GM19023 (cell line): ENCODE measurements around the gene SLC9A7.
A peak's percentile ranks its signal among the peaks of the same experiment; 100 is the strongest.
"Not testable (repeated sequence)": the region's sequence is repeated elsewhere in the genome, so short reads cannot be mapped to it uniquely, and the experiment has no call there.

Source experiments
- ATAC-seq: cut with Tn5 transposase; IDR thresholded peaks from one replicate; pipeline ENCODE4 v1.9.1; 2021; ENCODE audit warnings: mild to moderate bottlenecking, moderate library complexity; ENCODE audit not compliant: unreplicated experiment

The SLC9A7 gene

DNA sequence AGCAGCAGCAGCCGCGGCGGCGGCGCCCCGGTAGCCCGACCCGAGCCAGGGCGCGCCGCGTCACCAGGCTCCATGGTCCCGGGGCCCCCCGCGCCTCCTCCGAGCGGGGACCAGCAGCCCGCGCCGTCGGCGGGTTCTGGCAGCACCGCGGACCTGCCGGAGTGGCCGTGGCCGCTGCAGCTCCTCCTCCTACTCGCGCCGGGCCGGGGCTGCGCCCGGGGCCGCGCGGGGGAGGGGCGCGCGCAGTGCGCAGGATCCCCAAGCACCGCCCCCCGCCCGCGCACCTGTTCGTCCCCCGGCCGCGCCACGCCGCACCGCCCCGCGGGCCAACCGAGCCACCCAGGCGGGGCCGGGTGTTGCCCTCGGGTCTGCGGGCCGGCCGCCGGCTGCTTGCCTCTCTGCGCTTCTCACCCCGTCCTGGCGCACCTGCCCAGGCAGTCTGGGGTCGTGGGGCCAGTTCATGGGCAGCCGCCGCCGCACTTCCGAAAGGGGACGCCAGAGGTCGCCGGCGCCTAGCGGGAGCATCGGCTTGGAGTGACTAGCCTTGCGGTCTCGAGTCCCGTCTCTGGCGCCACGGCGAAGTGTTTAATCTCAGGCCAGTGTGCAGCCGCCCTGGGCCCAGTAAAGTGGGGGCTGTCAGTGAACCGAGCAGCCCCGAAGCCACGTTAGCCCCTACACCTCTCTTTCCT is at the start of gene SLC9A7:
SLC9A7 (minus strand) TSS at position 163 of the 689 bp plus-strand sequence; CDS start at position 74, 89 bp downstream.
- peak; percentile 74 for ATAC-seq

DNA sequence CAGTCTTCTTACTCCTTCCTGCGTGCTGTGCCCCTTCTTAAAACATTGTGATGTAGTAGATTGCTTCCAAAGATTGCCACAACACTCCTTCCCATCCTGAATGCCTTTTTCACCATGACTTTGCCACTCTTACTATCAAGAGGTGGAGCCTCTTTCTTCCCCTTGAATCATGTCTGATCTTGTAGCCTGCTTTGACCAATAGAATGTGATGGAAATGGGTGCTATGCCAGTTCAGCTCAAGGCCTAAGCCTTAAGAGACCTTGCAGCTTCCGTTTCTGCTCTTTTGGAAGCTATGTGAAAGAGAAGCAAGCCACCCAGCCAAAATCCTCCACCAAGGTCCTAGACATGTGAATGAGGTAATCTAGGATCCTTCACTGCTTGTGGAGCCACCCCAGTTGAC is 46.4 kb upstream of the SLC9A7 start:
- no peak for ATAC-seq

DNA sequence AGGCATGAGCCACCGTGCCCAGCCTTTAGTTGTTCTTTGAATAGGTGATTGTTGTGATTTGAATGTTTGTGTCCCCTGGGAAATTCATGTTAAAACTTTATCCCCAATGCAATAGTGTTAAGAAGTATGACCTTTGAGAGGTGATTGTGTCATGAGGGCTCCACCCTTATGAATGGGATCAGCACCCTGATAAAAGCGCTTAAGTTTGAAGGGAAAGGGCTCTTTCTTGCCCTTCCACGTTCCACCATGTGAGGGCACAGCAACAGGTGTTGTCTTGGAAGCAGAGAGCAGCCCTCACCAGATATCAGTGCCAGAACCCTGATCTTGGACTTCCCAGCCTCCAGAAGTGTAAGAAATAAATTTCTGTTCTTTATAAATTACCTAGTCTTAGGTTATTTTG is 44.2 kb upstream of the SLC9A7 start:
- no peak for ATAC-seq

DNA sequence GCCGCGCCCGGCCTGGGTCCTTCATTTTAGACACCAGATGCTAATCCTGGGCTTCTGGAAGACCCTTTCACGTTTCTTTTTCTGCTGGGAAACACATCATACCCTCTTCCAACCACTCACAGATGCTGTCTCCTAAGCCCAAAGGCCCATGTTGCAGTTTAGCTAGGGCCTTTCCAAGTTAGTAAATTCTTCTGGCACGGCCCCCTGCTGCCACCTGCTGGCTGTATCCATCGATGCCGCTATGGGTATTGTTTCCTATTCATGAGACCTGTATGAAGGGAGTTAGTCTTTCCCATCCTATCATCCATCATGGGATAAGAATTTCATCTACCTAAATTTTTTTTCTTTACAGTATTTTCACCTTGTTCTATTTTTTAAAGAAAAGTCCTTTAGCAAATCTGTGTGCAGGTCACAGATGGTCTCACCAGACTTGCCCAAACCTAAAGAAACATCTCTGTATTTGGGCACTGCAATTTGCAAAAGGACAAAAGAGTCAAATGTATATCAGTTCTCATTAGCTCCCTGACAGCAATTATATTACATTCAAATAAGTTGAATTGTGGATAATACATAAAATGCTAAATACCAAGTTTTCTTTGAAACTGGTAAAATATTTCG is 37.8 kb upstream of the SLC9A7 start:
- ATAC-seq: peak; percentile 65

DNA sequence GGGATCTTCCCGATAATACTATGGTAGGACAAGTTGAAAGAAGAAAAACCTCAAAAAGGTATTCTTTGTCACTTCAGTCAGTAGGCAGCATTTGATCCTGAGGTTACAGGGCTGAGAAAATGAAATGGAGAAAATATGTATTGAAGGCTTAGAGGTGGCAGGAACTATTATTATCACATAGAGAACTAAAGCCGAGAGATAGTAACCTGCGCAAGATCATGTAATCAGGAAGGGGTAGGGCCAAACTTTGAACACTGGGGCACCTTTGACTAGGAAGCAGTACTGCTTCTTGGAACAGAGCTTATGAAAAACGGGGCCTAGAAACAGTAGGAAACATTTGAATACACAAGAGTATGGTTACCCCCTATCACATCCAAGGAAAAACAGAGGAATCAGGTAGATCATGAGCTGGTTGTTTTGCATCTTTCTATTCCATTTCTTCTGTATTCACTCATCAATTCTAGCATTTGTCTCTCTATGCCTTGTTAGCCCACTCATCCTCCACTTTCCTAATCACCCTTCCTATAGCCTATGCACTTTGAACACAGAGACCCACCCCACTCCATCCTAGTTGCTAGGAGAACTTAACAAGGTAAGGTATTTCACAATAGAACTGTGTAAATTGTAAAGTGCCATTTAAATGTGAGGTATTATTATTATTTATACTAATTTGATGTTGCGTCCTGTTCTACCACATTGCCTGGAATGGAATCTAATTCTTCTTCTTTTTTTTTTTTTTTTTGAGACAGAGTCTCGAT is 34.6 kb upstream of the SLC9A7 start:
- no peak for ATAC-seq

DNA sequence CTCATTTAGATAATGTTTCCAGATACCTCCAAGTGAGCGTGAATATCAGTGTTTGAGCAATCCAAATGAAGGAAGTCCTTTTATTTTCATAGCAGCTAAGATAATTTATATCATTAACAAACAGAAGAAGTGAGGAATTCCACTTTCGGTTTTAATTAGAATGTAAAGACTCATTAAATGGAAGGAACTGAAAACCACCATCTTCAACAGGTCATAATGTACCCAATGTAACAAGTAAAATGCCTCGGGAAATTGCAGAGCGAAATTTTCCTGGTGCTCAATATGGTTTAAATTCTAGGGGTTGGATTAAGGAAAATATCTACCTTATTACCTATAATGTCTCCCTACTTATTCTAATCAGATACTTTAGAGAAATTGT is 33.9 kb upstream of the SLC9A7 start:
- no peak for ATAC-seq

DNA sequence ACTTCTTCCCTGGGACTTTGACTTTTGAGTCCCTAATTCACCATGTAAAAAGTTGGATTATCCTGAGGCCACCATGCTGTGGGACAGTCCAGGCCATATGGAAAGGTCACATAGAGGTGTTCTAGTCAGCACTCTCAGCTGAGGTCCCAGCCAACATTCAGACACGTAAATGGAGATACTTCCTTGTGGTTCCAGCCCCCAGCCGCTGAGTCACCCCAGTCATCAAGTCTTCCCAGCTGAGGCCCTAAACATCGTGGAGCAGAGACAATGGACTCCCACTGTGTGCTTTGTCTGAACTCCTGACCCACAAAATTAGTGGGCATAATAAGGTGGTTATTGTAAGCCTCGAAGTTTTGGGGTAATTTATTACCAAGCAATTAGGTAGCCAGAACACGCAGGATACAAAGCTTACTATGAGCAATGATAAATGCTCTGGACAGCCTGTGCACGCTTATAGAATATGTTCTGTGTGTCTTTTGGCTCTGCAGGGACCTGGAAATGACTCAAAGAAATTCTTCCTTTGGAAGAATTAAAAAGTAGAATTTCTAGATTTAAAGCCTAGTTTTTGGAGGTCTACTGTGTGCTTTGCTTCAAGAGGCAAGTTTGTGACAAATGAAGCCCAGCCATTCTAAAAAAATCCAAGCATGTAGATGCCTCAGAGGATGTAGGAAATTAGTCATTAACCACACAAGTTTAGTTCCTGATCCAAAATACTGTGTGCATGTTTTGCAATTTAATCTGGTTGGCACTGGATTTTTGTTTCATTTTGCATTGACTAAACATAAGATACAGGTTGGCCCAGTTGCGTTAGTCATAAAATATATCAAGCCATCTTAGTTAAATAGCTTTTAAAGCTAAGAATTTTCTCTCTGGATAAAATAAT is 33.2 kb upstream of the SLC9A7 start:
- ATAC-seq: peak; percentile 45

DNA sequence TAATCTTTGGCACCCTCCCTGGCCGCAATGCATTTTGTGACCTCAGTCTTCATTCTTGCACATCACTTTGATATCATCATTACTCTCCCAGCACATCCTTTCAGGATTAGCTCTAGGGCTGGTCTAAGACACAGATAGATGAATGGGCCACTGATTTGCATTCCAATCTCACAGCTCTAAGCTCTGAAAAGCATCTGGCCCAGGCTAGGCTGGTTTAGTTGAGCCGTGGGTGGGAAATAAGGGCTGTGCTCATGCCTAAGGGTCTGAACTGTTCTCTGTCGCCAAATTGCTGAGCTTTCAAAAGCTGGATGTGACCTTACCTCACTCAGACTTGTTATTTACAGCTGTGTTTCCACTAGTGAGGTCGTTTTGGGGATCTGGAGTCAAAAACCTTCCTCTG is 30.0 kb upstream of the SLC9A7 start:
- ATAC-seq: no peak

DNA sequence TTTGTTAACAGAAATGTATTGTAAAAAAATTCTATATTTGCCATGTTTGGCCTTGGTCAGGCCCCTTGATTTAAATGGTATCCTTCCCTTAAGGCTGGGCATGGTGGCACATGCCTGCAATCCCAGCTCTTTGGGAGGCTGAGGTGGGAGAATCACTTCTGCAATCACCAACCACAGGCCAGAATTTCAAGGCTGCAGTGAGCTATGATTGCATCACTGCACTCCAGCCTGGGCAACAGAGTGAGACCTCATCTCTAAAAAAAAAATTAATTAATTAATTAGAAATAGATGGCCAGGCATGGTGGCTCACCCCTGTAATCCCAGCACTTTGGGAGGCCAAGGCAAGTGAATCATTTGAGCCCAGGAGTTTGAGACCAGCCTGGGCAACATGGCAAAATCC is 25.5 kb upstream of the SLC9A7 start:
- not testable (repeated sequence) for ATAC-seq

DNA sequence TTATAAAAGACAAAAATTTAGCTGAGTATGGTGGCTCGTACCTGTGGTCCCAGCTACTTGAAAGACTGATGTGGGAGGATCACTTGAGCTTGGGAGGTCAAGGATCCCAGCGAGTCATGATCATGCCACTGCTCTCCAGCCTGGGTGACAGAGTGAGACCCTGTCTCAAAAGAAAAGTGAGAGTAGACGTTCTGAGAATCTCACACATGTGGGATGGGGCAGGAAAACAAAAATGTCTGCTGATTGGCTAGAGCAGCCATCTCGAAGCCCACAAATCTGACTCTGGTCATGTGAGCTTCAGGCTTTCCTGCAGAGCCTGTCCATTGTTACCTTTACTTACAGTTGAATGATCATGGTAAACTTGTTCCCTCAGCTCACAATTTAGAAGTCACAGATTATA is 23.1 kb upstream of the SLC9A7 start:
- ATAC-seq: no peak

DNA sequence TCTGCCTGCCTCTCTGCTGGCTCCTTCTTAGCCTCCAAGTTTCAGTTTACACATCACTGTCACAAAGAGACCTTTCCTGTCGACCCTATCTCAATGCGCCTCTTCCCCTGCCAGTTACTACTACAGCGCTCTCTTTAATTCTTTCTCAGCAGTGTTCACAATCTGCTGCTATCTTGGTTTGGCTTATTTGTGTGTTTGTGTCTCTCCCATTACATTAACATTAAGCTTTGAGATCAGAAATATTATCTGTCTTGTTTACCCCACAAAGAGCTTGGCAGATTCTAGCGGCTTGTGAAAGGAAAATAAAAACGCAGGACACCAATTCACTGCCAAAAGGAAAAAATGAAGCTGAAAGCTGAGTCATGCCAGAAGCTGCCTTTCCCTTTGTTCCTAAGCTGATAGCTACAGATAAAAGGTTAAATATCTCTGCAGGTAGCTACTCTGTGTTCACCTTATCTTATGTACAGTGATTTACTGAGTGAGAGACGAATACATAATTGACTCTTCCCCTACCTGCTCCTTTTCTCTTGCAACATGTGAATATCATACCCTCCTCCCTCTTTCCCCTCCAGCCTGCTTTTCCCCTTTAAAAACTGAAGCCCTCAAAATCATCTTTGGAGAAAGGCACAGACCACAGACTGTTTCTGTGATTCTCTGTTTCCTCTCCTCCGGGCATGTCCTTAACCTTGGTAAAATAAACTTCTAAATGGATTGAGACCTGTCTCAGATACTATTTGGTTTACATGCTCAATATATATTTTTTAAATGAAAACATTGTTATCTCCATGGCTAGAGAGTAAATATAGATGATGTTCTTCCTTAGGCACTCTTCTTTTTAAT is 19.3 kb upstream of the SLC9A7 start:
- no peak for ATAC-seq

DNA sequence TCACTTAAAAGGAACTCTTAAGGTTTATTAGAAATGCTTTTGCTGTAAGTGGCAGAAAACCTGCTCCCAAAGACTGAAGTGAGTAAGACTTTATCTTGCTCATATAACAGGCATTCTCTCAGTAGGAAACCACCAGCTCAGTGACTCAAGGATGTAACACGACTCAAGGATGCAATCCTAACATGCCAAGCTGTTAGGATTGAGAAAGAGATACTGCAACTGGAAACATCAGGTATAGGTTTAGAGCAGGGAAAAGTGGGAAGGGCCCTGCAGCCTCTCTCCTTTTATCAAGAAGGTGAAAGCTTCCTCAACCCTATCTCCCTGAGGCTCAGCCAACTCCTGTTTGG is 11.9 kb upstream of the SLC9A7 start:
- ATAC-seq: no peak

DNA sequence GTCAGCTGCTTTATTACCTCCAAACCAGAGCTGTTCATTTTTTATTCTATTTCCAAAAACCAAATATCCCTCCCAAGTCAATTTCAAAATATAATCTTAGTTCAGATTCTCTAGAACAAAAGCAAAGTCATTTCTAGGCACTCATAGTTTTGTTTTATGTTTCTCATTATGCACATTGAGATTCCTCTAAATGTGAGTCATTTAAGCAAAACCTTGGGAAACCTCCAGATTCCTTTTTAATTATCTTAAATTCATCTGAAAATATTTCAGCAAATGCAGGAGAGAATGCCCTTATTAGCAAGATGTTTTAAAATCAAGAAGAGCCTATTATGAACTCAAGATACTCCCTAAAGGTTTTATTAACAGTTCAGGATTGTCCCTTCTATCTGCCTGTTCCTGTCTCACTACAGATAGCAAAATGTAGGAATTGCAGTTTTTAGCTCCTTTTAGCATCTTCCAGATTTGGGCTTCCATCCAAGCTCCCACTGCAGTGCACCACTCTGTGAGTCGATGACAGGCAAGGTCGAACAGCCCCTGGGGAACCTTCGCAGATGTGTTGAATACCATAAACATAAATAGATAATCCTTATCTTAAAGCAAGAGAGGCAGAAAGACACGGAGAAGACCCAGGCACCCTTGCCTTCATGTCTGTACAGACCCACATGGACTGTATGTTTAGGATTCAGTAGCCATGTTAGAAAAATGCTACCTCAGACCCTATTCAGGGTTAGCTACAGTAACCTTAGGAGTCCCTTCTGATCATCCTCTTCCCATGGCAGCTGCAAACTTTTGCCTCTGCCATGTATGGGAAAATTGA is 11.3 kb upstream of the SLC9A7 start:
- no peak for ATAC-seq

DNA sequence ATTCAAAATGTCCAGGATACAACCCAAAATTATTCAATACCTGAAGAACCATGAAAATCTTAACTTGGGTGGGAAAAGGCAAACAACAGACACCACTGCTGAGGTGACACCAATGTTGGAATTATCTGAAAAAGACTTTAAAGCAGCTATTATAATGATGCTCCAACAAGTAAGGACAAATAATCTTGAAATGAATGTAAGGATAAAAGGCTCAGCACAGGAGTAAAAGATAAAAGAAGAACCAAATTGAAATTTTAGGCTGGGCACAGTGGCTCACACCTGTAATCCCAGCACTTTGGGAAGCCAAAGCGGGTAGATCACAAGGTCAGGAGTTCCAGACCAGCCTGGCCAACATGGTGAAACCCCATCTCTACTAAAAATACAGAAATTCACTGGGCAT is 4.0 kb upstream of the SLC9A7 start:
- ATAC-seq: no peak

DNA sequence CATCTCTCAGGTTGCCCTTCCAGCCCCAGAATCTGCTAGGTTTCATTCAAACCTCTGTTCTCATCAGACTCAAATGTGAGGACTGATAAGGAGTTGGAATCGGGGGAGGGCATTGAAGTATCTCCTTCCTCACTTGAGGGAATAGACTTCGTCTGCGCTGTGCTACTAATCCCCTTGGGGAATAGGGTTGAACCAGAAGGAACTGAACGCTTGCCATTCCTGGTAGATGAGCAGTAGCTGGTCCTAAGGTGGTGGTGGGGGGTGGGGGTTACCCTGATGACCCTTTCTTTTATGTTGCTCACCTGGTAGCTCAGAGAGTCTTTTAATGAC is 692 bp upstream of the SLC9A7 start:
- ATAC-seq: no peak

DNA sequence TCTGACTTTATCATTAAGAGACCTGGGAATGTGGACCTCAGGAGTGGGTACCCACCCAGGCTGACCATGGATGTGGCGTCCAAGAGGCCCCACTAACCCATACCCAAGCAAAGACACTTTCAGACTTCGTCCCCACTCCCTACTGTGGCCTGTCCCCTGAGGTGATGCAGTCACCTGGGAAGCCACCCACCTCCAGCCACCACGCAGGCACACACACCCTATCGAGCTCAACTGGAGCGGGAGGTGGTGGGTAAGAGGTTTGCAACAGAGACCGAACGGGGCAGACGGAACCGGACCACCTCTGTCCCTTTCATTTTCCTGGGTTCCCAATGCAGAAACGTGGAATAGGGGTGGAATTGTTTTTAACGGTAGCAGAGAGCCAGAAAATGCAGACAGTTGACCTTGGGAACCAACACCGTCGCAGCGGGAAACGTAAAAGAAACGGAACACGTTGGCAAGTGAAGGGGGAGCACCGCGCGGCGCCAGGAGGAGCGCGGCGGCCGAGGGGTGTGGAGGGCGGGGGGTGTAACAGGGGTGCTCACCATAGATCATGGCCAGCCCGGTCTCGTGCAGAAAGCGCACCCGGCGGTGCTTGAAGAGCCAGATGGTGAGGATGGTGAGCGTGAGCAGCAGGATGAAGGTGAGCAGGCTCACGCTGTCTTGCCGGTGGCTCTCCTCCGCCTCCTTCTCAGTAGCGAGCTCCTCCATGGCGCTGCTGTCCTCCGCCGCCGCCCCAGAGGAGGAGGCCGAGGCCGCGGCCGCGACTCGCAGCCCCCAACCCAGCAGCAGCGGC is 559 bp downstream of the SLC9A7 start:
- no peak for ATAC-seq

DNA sequence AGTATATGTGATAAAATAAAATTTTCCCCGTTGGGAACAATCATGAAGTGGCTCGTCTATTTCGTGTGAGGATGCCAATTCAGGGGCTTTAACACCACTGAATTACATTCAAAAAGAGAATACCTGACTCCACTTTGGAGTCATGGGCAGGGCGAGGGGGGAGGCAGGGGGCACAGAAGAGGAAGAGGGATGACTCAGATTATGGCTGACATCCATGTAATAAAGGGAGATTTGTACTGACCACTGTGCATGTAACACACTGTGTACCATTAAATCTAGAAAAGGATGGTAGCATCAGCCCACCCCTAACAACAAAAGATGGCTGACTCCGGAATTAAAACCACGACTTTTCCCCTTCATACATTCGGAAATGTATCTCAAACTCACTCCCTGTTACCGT is 1.3 kb downstream of the SLC9A7 start:
- ATAC-seq: no peak

DNA sequence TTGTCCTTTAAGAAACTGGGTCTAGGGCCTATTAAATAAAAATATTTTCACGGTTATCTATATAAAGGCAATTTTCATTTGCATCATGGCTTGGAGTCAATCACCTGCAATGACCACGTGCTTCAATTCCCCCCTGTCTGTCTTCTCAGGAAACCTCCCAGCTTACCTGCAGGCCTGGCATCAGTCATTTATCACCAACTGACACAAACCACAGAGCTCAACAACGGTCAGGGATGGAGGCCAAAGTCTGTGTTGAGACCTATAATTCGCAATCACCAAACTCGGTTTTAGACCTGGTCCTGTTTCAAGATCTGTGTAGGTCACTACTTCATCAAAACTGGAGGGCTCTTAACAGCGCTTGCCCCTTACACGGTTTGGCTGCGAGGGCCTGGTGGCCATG is 1.9 kb downstream of the SLC9A7 start:
- no peak for ATAC-seq

DNA sequence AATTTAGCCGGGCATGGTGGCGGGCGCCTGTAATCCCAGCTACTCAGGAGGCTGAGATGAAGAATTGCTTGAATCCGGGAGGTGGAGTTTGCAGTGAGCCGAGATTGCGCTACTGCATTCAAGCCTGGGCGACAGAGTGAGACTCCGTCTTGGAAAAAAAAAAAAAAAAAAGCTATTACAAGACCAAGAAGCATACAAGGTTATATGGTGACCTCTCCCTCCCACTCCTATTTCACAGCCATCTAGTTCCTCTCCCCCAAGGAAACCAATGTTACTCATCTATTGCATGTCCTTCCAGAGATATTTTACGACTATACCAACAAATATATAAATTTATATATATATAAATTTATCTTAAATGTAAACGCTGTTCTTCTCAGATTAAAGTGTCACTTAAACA is 3.2 kb downstream of the SLC9A7 start:
- no peak for ATAC-seq
